Endothelial cell of umbilical vein (primary cell): ENCODE measurements around the gene DIS3L2. TPM values are rescaled to one million over a fixed set of nuclear protein-coding genes. Genes with fewer than 3 reads are reported as not detected.
"Not testable (repeated sequence)": the region's sequence is repeated elsewhere in the genome, so short reads cannot be mapped to it uniquely, and the experiment has no call there.

Experiments used
- BruUV-seq: library from RNA; stranded (reverse); fragments of 400-500 nt; replicated peaks from 2 replicates; lab custom pipeline; 2021; lab: Mats Ljungman, UMichigan
- CTCF ChIA-PET: fragments of 300-600, 350-600 bp; sonication (Branson Sonifier 250); formaldehyde crosslinking; loops from one replicate; lab custom pipeline; 2021; ENCODE audit warnings: antibody characterized with exemption, inconsistent platforms; lab: Charles Lee
- POLR2A ChIA-PET: fragments of 300-600, 350-600 bp; sonication (Branson Sonifier 250); formaldehyde crosslinking; loops from one replicate; lab custom pipeline; 2021; ENCODE audit warnings: antibody characterized with exemption, inconsistent platforms; lab: Charles Lee
- DNase-seq: peaks from one replicate; pipeline ENCODE4 v3.0.0-alpha.2; 2011; ENCODE audit warnings: low read depth, low spot score
- FAIRE-seq: peaks from 2 replicates; lab custom pipeline; 2011; peaks lifted over from hg19 to GRCh38; lab: Jason Lieb, UNC
- H2AFZ ChIP-seq: 2 replicates; pipeline ENCODE4 v1.6.0; 2012; ENCODE audit warnings: low read depth, low read length, control low read depth, inconsistent platforms
- H3K27ac ChIP-seq: 2 replicates; pipeline ENCODE4 v1.5.1; 2011; ENCODE audit warnings: low read depth, mild to moderate bottlenecking, control low read depth, low read length, moderate library complexity; ENCODE audit not compliant: insufficient read depth
- H3K27me3 ChIP-seq, 2 experiments: 2 replicates each; pipeline versions ENCODE4 v1.6.0 to v1.6.1; 2011; ENCODE audit warnings: low read length in 2 of 2, mixed read lengths in 1 of 2; ENCODE audit not compliant: control insufficient read depth in 2 of 2, insufficient read depth in 2 of 2
- H3K36me3 ChIP-seq, 2 experiments: 2 replicates in 1 of 2; 3 replicates in 1 of 2; pipeline ENCODE4 v1.5.1; 2011; ENCODE audit warnings: low read length in 2 of 2, mild to moderate bottlenecking in 1 of 2, moderate library complexity in 1 of 2; ENCODE audit not compliant: control insufficient read depth in 2 of 2, insufficient read depth in 2 of 2; ENCODE audit errors: extremely low read depth in 1 of 2
- H3K4me1 ChIP-seq: 3 replicates; pipeline ENCODE4 v1.5.1; 2011; ENCODE audit warnings: mild to moderate bottlenecking, low read length; ENCODE audit not compliant: control insufficient read depth, insufficient read depth; ENCODE audit errors: extremely low read depth
- H3K4me2 ChIP-seq: 2 replicates; pipeline ENCODE4 v1.6.1; 2011; ENCODE audit warnings: low read length, control low read depth, mixed read lengths; ENCODE audit not compliant: insufficient read depth
- H3K4me3 ChIP-seq, 3 experiments: fragments of 200-600 bp in 1 of 3; sonication (generic), shearing (Covaris generic) in 1 of 3; replicated peaks in 1 of 3; 2 replicates each; pipeline ENCODE4 v1.5.1; 2011 to 2016; ENCODE audit warnings: control low read depth in 3 of 3, low read length in 3 of 3, mild to moderate bottlenecking in 2 of 3, inconsistent platforms in 1 of 3, low read depth in 1 of 3, moderate library complexity in 1 of 3; ENCODE audit not compliant: insufficient read depth in 1 of 3
- H3K79me2 ChIP-seq: 2 replicates; pipeline ENCODE4 v1.6.0; 2012; ENCODE audit warnings: low read length, inconsistent platforms; ENCODE audit not compliant: control insufficient read depth, insufficient read depth
- H3K9ac ChIP-seq: replicated peaks from 2 replicates; pipeline ENCODE3; 2011; ENCODE audit warnings: low read length, control low read depth; ENCODE audit not compliant: insufficient read depth; ENCODE audit errors: extremely low read depth
- H3K9me1 ChIP-seq: replicated peaks from 3 replicates; pipeline ENCODE4 v1.6.0; 2011; ENCODE audit warnings: mild to moderate bottlenecking, low read length; ENCODE audit not compliant: control insufficient read depth, insufficient read depth; ENCODE audit errors: extremely low read depth
- H3K9me3 ChIP-seq: replicated peaks from 2 replicates; pipeline ENCODE4 v1.5.1; 2012; ENCODE audit warnings: low read length, inconsistent platforms; ENCODE audit not compliant: control insufficient read depth, insufficient read depth
- H4K20me1 ChIP-seq: replicated peaks from 2 replicates; pipeline ENCODE3; 2011; ENCODE audit warnings: mild to moderate bottlenecking, low read length; ENCODE audit not compliant: control insufficient read depth, insufficient read depth; ENCODE audit errors: extremely low read depth
- EZH2 ChIP-seq: IDR thresholded peaks from 2 replicates; pipeline ENCODE4 v1.6.1; 2012; ENCODE audit warnings: borderline replicate concordance, low read depth, mild to moderate bottlenecking, moderate library complexity, low read length, inconsistent platforms; ENCODE audit not compliant: severe bottlenecking
- FOS ChIP-seq: IDR thresholded peaks from 2 replicates; pipeline ENCODE4 v1.6.1; 2011; ENCODE audit warnings: mild to moderate bottlenecking, low read length, moderate library complexity, borderline replicate concordance; ENCODE audit not compliant: insufficient read depth
- GATA2 ChIP-seq: IDR thresholded peaks from 2 replicates; pipeline ENCODE4 v1.7.0; 2011; ENCODE audit warnings: low read depth, mild to moderate bottlenecking, moderate library complexity, mixed read lengths, low read length; ENCODE audit not compliant: insufficient read length, insufficient read depth
- JUN ChIP-seq: IDR thresholded peaks from 2 replicates; pipeline ENCODE4 v1.6.1; 2011; ENCODE audit warnings: borderline replicate concordance, low read depth; ENCODE audit not compliant: insufficient read length, insufficient read depth
- MAX ChIP-seq: IDR thresholded peaks from 2 replicates; pipeline ENCODE4 v1.6.1; 2011; ENCODE audit not compliant: insufficient read depth, insufficient read length
- MYC ChIP-seq: IDR thresholded peaks from one replicate; pipeline ENCODE4 v1.6.1; 2011; ENCODE audit warnings: mild to moderate bottlenecking, low read depth, low read length
- POLR2A ChIP-seq: IDR thresholded peaks from 2 replicates; pipeline ENCODE4 v1.6.1; 2012; ENCODE audit warnings: low read depth, mild to moderate bottlenecking, control low read depth, low read length
- POLR2AphosphoS5 ChIP-seq: IDR thresholded peaks from 2 replicates; pipeline ENCODE4 v1.6.1; 2012; ENCODE audit warnings: low read depth, mild to moderate bottlenecking, control low read depth, low read length, moderate library complexity; ENCODE audit not compliant: insufficient read depth
- dilution Hi-C: fragments of 300-500 bp; cut with MboI; formaldehyde crosslinking; loops from one replicate; pipeline ENCODE4 v1.15.0; 2019; ENCODE audit warnings: low sequenced_read_pairs; ENCODE audit not compliant: extremely low pct_ligation_motif_present
- intact Hi-C: fragments of 100-400 bp; cut with micrococcal nuclease; formaldehyde crosslinking; loops from one replicate; pipeline ENCODE4 v1.10.0; 2022
- polyA plus RNA-seq, 4 experiments: library from polyadenylated mRNA; depleted of rRNA in 3 of 4; stranded (reverse) in 3 of 4; unstranded in 1 of 4; fragments of >200 nt; gene quantifications; 2 replicates each; pipeline versions ENCODE4 v1.2.1 to v1.2.3, GENCODE V29; 2011 to 2012; ENCODE audit warnings: missing spikeins in 1 of 4
- total RNA-seq: library from RNA; stranded (reverse); gene quantifications from 2 replicates; pipeline ENCODE4 v1.2.3, GENCODE V29; 2021
- TF ChIP-seq, protein P1 (sequence below), 2 donors: IDR thresholded peaks; 1 replicate in 1 of 2; 2 replicates in 1 of 2; pipeline ENCODE4 v1.5.1; 2011; ENCODE audit warnings: low read length in 2 of 2, mild to moderate bottlenecking in 2 of 2, moderate library complexity in 2 of 2, control low read depth in 1 of 2, inconsistent platforms in 1 of 2, low read depth in 1 of 2; ENCODE audit not compliant: insufficient read depth in 1 of 2; ENCODE audit errors: extremely low read depth in 1 of 2

The DIS3L2 gene
- total and polyA plus RNA-seq, 2 donors (not counting 3 experiments of a cell fraction or from before 2014, with no cell fraction given): 14.6 to 31.2 TPM

DNA sequence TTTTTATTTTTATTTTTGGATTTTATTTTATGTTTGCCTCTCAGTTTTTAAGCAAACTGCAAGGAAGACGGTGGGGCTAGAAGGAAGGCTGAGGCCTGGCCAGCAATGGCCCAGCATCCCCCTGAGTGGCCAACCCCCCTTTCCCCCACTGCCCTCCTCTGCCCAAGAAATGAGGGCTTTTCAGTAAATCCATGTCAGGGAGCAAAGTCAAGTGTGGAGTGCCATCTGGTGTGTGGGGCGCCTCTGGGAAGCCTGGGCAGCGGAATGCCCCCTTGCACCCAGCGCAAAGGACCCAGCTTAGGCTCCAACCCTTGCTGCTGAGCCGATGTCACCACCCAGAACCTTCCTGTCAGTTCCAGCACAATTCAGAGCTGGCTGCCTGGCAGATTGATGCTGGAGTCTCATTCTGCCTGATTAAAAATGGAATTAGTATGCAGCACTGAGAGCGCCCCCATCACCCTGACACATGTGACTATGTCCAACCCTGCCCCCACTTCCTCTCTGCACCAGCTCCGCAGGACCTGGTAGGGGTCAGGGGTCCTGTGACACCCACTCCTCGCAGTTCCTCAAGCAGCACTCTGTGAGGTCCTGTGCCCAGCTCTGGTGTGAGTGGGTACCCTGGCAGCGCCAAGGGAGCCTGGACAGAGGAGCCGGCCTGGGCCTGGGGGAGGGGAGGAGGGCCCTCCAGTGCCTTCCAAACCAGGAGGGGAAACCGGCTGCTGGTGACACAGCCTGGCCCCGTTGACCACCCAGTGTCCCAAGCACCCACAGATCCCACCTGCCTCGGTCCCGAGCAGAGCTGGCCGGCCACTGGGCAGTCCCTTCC lies 407.8 kb downstream of the DIS3L2 start:
- CTCF ChIA-PET: interaction anchor here (0.6 to 3.6 kb wide), 2 partner anchors 70 to 447 kb away, joined by 3 to 13 read pairs; no protein-coding TSS in a partner anchor
- Histone ChIP-seq H3K27me3 (peaks cover 0 to 6% of the 10 kb centered on the region in 2 experiments), H3K9me1 (no peaks in the 10 kb centered on the region), H3K9me3 (no peaks in the 10 kb centered on the region), H3K79me2 (no peaks in the 10 kb centered on the region), H3K4me3 (no peak overlapping the region), H3K27ac (no peak overlapping the region), H3K4me1 (no peaks in the 10 kb centered on the region), H2AFZ (no peak overlapping the region), H3K36me3 (no peaks in the 10 kb centered on the region), H4K20me1 (no peaks in the 10 kb centered on the region), H3K9ac (no peak overlapping the region), H3K4me2 (no peak overlapping the region)
- DNase-seq (no peak), FAIRE-seq (no peak)
- dilution Hi-C loops: no loop called here
- POLR2A ChIA-PET: no interaction called here
- intact Hi-C loops: no loop called here
- TF ChIP-seq POLR2A (no peak), MYC (no peak), JUN (no peak), MAX (no peak), GATA2 (no peak), EZH2 (no peak), FOS (no peak), POLR2AphosphoS5 (no peak)
- TF ChIP-seq, protein P1, sequence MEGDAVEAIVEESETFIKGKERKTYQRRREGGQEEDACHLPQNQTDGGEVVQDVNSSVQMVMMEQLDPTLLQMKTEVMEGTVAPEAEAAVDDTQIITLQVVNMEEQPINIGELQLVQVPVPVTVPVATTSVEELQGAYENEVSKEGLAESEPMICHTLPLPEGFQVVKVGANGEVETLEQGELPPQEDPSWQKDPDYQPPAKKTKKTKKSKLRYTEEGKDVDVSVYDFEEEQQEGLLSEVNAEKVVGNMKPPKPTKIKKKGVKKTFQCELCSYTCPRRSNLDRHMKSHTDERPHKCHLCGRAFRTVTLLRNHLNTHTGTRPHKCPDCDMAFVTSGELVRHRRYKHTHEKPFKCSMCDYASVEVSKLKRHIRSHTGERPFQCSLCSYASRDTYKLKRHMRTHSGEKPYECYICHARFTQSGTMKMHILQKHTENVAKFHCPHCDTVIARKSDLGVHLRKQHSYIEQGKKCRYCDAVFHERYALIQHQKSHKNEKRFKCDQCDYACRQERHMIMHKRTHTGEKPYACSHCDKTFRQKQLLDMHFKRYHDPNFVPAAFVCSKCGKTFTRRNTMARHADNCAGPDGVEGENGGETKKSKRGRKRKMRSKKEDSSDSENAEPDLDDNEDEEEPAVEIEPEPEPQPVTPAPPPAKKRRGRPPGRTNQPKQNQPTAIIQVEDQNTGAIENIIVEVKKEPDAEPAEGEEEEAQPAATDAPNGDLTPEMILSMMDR (IDR thresholded peaks at IDR 0.05; ENCODE audit: extremely low read depth in 1 of 2, insufficient read depth in 1 of 2, low read depth in 1 of 2, low read length in 2 of 2): no peak
- no TSS peak for BruUV-seq

GRCh38 chr2:232370007-232370406 lies 408.5 kb downstream of the DIS3L2 start:
- DNase-seq, H3K79me2 ChIP-seq, H3K9me1 ChIP-seq, H3K36me3 ChIP-seq, H3K9me3 ChIP-seq, H3K4me3 ChIP-seq, H3K4me1 ChIP-seq, H3K9ac ChIP-seq, BruUV-seq, dilution Hi-C loops, H2AFZ ChIP-seq, POLR2A ChIA-PET, H3K27ac ChIP-seq, FAIRE-seq, H3K4me2 ChIP-seq, H4K20me1 ChIP-seq, intact Hi-C loops, H3K27me3 ChIP-seq: not testable (repeated sequence)
- CTCF ChIA-PET: interaction anchor here (0.6 kb wide), 1 partner anchor 448 kb away, joined by 3 read pairs; no protein-coding TSS in a partner anchor
